RWPE1 (cell line): Measurements from ENCODE around the gene GLP2R.
"Not testable (repeated sequence)": the region's sequence is repeated elsewhere in the genome, so short reads cannot be mapped to it uniquely, and the experiment has no call there.

Source experiments
- CTCF ChIA-PET: fragments of 350-600 bp; sonication (Branson Sonifier 250); formaldehyde crosslinking; extraction: SDS; loops from one replicate; lab custom pipeline; 2021; lab: Yijun Ruan, JAX
- POLR2A ChIA-PET: fragments of 400-600 bp; formaldehyde crosslinking; extraction: SDS; loops from one replicate; lab custom pipeline; 2020; ENCODE audit warnings: antibody characterized with exemption; ENCODE audit not compliant: low non-redundant PET; lab: Yijun Ruan, JAX
- DNase-seq: peaks from one replicate; pipeline ENCODE4 v3.0.0; 2012; ENCODE audit warnings: low spot score
- H3K27ac ChIP-seq: fragments of 450-650 bp; 2 replicates; pipeline ENCODE4 v1.5.1; 2017
- CTCF ChIP-seq: fragments of 450-650 bp; conservative IDR thresholded peaks from 2 replicates; pipeline ENCODE4 v1.5.1; 2017; ENCODE audit warnings: low read depth, mild to moderate bottlenecking

The GLP2R gene

GRCh38 chr17:9825641-9826150, at the start of gene GLP2R:
Gene GLP2R (plus strand): TSS chr17:9825924. CDS start chr17:9826064, 140 bp downstream.
- DNase-seq, result no peak
- no peak for TF ChIP-seq CTCF
- CTCF ChIA-PET, result interaction anchor here (1.0 kb wide), 1 partner anchor 97 kb away, joined by 3 read pairs; no protein-coding TSS in a partner anchor
- POLR2A ChIA-PET, result no interaction called here
- no peak within 1 kb of the TSS for H3K27ac ChIP-seq

- no peak overlapping the region for H3K27ac ChIP-seq
- CTCF ChIA-PET, result no interaction called here
- TF ChIP-seq CTCF, result no peak
- POLR2A ChIA-PET, result no interaction called here
- no peak for DNase-seq
These were observed 48.8 kb upstream of the GLP2R start for GRCh38 chr17:9776911-9777310.

- CTCF ChIA-PET, result no interaction called here
- no peak overlapping the region for H3K27ac ChIP-seq
- TF ChIP-seq CTCF, result no peak
- DNase-seq, result no peak
- POLR2A ChIA-PET, result no interaction called here
These were observed 45.2 kb upstream of the GLP2R start for GRCh38 chr17:9780552-9780951.

- ChIA-PET POLR2A (no interaction called here), CTCF (no interaction called here)
- no peak for TF ChIP-seq CTCF
- no peak for DNase-seq
- no peak overlapping the region for H3K27ac ChIP-seq
These were observed 42.7 kb upstream of the GLP2R start for GRCh38 chr17:9783050-9783449.

GRCh38 chr17:9783465-9783864, 42.3 kb upstream of the GLP2R start:
- H3K27ac ChIP-seq, DNase-seq, POLR2A ChIA-PET: not testable (repeated sequence)
- CTCF ChIA-PET, result interaction anchor here (0.6 kb wide), 1 partner anchor 15 kb away, joined by 3 read pairs; no protein-coding TSS in a partner anchor

GRCh38 chr17:9784544-9784943, 41.2 kb upstream of the GLP2R start:
- TF ChIP-seq CTCF, result no peak
- CTCF ChIA-PET, result no interaction called here
- POLR2A ChIA-PET, result no interaction called here
- DNase-seq, result no peak
- no peak overlapping the region for H3K27ac ChIP-seq

GRCh38 chr17:9788601-9789000, 37.1 kb upstream of the GLP2R start:
- ChIA-PET CTCF (no interaction called here), POLR2A (no interaction called here)
- no peak overlapping the region for H3K27ac ChIP-seq
- no peak for TF ChIP-seq CTCF
- DNase-seq, result no peak
